ENCODE measurements around the gene C1orf226.

DNA sequence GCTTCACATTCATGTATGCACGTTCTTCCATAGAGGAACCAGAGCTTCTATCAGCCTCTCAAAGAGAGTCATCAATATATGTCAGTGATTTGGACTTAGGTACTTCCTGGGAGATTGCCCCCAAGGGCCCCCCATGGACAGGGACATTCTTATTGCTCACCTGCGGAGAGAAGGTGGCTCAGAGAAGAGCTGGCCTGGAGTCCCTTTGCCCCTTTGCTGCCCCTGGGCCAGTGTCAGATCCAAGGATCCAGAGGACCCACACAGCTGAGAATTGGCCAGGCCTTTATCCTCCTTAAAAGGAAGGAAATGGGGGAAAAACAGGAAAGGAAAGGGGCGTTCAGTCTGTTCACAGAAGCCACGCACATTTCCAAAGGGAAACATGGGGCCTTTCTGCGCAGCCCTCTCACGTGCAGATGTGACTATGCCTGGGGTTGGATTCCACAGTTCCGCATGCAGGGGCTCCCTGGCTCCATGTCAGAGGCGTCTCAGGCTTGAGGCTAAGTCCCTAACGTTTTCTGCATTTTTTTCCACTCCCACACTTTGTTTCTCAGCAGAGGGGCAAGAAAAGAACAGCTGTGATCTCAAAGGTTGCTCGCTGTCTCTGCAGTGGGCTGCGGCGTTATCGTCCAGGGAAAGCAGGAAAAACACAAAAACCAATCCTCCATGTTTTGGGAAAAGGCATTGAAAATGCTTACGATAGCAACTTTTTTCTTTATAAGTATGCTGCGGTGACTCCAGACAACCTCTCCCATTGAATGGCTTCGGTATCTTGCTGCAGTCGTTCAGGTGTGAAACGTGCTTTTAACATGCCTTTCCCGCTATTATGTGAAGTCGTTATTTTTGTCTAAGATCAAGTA, 5.9 kb downstream of the C1orf226 start:
- TF ChIP-seq POLR2A (IDR thresholded peaks at IDR 0.05), result no peak
- TF ChIP-seq, protein P1, sequence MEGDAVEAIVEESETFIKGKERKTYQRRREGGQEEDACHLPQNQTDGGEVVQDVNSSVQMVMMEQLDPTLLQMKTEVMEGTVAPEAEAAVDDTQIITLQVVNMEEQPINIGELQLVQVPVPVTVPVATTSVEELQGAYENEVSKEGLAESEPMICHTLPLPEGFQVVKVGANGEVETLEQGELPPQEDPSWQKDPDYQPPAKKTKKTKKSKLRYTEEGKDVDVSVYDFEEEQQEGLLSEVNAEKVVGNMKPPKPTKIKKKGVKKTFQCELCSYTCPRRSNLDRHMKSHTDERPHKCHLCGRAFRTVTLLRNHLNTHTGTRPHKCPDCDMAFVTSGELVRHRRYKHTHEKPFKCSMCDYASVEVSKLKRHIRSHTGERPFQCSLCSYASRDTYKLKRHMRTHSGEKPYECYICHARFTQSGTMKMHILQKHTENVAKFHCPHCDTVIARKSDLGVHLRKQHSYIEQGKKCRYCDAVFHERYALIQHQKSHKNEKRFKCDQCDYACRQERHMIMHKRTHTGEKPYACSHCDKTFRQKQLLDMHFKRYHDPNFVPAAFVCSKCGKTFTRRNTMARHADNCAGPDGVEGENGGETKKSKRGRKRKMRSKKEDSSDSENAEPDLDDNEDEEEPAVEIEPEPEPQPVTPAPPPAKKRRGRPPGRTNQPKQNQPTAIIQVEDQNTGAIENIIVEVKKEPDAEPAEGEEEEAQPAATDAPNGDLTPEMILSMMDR (IDR thresholded peaks at IDR 0.05), result no peak
